Mesothelial cell of epicardium (in vitro differentiated cells): ENCODE measurements around the gene LMTK2. TPM values are rescaled to one million over a fixed set of nuclear protein-coding genes. Genes with fewer than 3 reads are reported as not detected.

Experiments used
- DNase-seq, 2 experiments: peaks; one replicate each; pipeline ENCODE4 v3.0.0; 2021; ENCODE audit warnings: low spot score in 2 of 2; ENCODE audit not compliant: unreplicated experiment in 2 of 2
- H3K27ac Mint-ChIP-seq: 2 replicates; pipeline ENCODE4 v1.8.0; 2021; ENCODE audit warnings: mixed read lengths
- H3K27me3 Mint-ChIP-seq: 2 replicates; pipeline ENCODE4 v1.8.0; 2021; ENCODE audit warnings: low read depth, mixed read lengths
- H3K36me3 Mint-ChIP-seq: 2 replicates; pipeline ENCODE4 v1.8.0; 2021; ENCODE audit warnings: mixed read lengths
- H3K4me1 Mint-ChIP-seq: 2 replicates; pipeline ENCODE4 v1.8.0; 2021; ENCODE audit warnings: mixed read lengths
- H3K4me3 Mint-ChIP-seq: 2 replicates; pipeline ENCODE4 v1.8.0; 2021; ENCODE audit warnings: mild to moderate bottlenecking, moderate library complexity, mixed read lengths
- H3K9me3 Mint-ChIP-seq: 2 replicates; pipeline ENCODE4 v1.8.0; 2021; ENCODE audit warnings: mixed read lengths
- CTCF ChIP-seq: fragments of 200-600 bp; sonication (generic); IDR thresholded peaks from one replicate; pipeline ENCODE4 v1.5.0; 2021; ENCODE audit warnings: antibody characterized with exemption; ENCODE audit not compliant: unreplicated experiment
- total RNA-seq: library from RNA; stranded (reverse); gene quantifications from 3 replicates; pipeline ENCODE4 v1.2.1, GENCODE V29; 2021

LMTK2 gene
- total RNA-seq, 1 donor from 2014 or later: 23.1 TPM

- no peak overlapping the region for H3K4me3 Mint-ChIP-seq
- H3K27me3 Mint-ChIP-seq: no peaks in the 10 kb centered on the region
- no peak overlapping the region for H3K27ac Mint-ChIP-seq
- no peak for TF ChIP-seq CTCF
- no peak for DNase-seq
- H3K4me1 Mint-ChIP-seq: no peaks in the 10 kb centered on the region
- H3K9me3 Mint-ChIP-seq: no peaks in the 10 kb centered on the region
- H3K36me3 Mint-ChIP-seq: peaks cover 11% of the 10 kb centered on the region
Measured at GRCh38 chr7:98241674-98242241, 135.1 kb downstream of the LMTK2 start.

- H3K36me3 Mint-ChIP-seq: peaks cover 11% of the 10 kb centered on the region
- no peaks in the 10 kb centered on the region for H3K4me1 Mint-ChIP-seq
- H3K9me3 Mint-ChIP-seq: no peaks in the 10 kb centered on the region
- DNase-seq: no peak
- H3K27ac Mint-ChIP-seq: no peak overlapping the region
- TF ChIP-seq CTCF: no peak
- H3K27me3 Mint-ChIP-seq: no peaks in the 10 kb centered on the region
- no peak overlapping the region for H3K4me3 Mint-ChIP-seq
Measured at GRCh38 chr7:98242342-98242741, 135.7 kb downstream of the LMTK2 start.

GRCh38 chr7:98242934-98243333, 136.3 kb downstream of the LMTK2 start:
- no peak overlapping the region for H3K27ac Mint-ChIP-seq
- H3K4me1 Mint-ChIP-seq: no peaks in the 10 kb centered on the region
- peaks cover 12% of the 10 kb centered on the region for H3K36me3 Mint-ChIP-seq
- H3K4me3 Mint-ChIP-seq: no peak overlapping the region
- no peak for TF ChIP-seq CTCF
- no peak for DNase-seq
- H3K27me3 Mint-ChIP-seq: no peaks in the 10 kb centered on the region
- no peaks in the 10 kb centered on the region for H3K9me3 Mint-ChIP-seq

GRCh38 chr7:98244871-98245270, 138.2 kb downstream of the LMTK2 start:
- H3K4me1 Mint-ChIP-seq: no peaks in the 10 kb centered on the region
- no peak overlapping the region for H3K4me3 Mint-ChIP-seq
- no peak for DNase-seq

GRCh38 chr7:98248156-98248555, 141.5 kb downstream of the LMTK2 start:
- no peak for TF ChIP-seq CTCF
- no peaks in the 10 kb centered on the region for H3K9me3 Mint-ChIP-seq
- peaks cover 6% of the 10 kb centered on the region for H3K36me3 Mint-ChIP-seq
- no peak overlapping the region for H3K4me3 Mint-ChIP-seq
- no peak for DNase-seq
- peaks cover 24% of the 10 kb centered on the region for H3K4me1 Mint-ChIP-seq
- H3K27ac Mint-ChIP-seq: no peak overlapping the region
- no peaks in the 10 kb centered on the region for H3K27me3 Mint-ChIP-seq

More at GRCh38 chr7:98244871-98245270, 138.2 kb downstream of the LMTK2 start:
- H3K9me3 Mint-ChIP-seq: no peaks in the 10 kb centered on the region
- H3K27ac Mint-ChIP-seq: no peak overlapping the region
- H3K27me3 Mint-ChIP-seq: no peaks in the 10 kb centered on the region
- peaks cover 11% of the 10 kb centered on the region for H3K36me3 Mint-ChIP-seq
- no peak for TF ChIP-seq CTCF

GRCh38 chr7:98249106-98249505, 142.4 kb downstream of the LMTK2 start:
- peaks cover 6% of the 10 kb centered on the region for H3K36me3 Mint-ChIP-seq
- H3K9me3 Mint-ChIP-seq: no peaks in the 10 kb centered on the region
- H3K4me1 Mint-ChIP-seq: peaks cover 24% of the 10 kb centered on the region
- no peaks in the 10 kb centered on the region for H3K27me3 Mint-ChIP-seq
- H3K27ac Mint-ChIP-seq: no peak overlapping the region
- TF ChIP-seq CTCF: no peak
- H3K4me3 Mint-ChIP-seq: no peak overlapping the region
- DNase-seq: no peak
